Right kidney (tissue), 1 donor: ENCODE measurements around the gene COG4.

ENCODE experiments used
- DNase-seq: peaks from one replicate; pipeline ENCODE4 v3.0.0-alpha.2; 2016

COG4 gene

GRCh38 chr16:70481929-70482536 lies 41.3 kb downstream of the COG4 start:
- no peak for DNase-seq

DNA sequence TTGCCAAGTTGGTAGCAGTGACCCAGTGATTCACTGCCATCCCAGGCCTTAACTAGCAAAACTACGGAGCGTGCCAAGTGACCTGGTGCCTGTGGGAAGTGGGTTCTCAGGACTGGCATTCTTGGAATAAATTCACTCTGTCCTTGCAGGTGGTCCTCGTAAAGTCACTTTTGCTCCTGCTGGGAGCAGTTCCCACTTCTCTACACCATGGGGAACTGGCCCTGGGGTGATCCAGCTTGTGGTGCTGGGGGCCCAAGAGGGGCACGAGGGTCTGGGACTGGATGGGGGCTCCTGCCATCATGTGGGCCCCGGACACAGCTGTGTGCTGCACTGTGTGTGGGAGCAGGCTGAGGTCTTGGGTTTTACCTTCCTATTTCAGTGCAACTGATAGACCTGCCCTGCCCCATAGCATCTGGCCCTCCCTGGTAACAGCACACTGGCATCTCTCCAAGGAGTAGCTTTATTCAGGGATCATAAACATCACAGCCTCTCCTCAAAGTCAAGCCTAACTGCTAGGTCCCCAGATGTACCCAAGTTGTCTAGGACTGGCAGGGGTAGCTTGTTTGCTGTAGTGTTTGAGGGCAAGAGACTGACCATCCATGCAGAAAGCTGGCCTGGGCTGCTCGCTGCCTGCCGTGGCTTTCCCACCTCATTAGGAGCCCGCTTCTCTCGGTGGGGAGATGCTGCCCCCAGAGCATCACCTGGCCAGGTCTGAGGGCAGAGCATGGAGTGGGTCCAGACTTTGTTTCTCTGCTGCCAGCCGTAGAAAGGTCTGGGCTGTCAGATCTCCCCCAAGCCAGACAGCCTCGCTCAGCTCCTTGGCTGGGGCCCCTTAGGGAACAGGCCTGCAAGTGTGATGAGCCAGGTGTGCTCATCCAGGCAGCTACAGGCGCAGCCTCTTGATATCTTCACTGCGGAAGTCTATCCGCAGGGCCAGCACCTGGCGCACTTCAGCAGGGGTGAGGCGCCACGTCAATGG lies 42.9 kb downstream of the COG4 start:
- no peak for DNase-seq

GRCh38 chr16:70478912-70479341 lies 44.4 kb downstream of the COG4 start:
- no peak for DNase-seq

- no peak for DNase-seq
These were observed 45.2 kb downstream of the COG4 start for GRCh38 chr16:70478169-70478568.

DNA sequence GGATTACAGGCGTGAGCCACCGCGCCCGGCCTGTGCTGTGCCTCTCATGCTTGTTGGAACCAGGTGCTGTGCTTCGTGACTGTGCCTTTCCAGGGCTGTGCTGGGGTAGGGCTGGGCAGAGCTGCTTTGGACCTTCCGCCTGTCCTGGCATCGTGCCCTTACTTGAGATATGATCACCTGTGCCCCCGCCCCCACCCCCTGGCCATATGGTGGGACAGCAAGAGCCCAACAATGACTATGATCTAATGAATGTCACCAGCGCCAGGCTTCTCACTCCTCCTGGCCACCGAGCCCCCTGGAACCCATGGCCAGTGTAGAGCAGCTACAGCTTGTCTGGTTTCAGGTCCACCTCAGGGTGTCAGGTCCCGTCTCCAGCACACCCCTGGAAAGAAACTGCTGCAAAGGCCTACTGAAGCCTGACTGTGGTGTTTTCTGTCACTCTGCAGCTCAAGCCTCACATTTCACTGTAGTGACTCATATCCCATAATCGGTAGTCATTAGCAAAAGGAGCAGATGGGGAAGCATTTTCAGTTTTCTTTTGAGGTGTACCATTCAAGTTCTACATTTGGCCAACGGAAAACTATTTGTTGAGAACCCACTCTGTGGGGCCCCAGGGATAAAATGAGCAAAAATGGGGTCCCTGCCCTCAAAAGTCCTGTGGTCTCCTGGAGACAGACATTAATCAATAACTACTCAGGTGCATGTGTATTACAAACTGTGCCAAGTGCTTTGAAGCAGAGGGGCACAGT lies 46.9 kb downstream of the COG4 start:
- no peak for DNase-seq

DNA sequence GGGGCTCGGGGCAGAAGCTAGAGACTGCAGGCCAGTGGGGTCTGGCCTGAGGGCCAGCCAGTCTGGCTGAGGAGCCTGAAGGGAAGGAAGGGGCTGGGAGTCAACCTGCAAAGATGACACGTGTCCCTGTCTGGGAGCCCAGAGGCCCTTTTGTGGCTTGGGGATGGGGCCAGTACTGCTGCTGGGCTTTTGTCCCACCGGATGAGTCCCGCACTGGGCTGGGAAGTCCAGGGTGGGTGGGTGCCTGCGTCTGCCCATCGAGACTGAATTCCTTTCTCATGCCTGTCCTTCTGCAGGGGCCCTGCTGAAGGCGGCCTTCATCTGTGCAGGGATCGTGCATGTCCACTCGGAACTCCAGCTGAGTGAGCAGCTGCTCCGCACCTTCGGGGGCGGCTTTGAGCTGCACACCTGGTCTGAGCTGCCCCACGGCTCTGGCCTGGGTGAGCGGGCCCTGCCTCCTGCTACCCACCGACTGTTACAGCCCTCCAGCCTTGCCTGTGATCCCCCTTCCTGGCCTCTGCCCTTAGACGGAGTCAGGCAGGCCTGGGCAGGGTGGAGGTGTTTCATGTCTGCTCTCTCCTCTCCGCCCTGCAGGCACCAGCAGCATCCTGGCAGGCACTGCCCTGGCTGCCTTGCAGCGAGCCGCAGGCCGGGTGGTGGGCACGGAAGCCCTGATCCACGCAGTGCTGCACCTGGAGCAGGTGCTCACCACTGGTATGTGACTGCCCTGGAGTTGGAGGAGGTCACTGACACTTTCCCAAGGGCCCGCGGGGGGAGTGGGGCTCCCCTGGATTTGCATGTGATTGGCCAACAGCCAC lies 48.1 kb downstream of the COG4 start:
- no peak for DNase-seq

DNA sequence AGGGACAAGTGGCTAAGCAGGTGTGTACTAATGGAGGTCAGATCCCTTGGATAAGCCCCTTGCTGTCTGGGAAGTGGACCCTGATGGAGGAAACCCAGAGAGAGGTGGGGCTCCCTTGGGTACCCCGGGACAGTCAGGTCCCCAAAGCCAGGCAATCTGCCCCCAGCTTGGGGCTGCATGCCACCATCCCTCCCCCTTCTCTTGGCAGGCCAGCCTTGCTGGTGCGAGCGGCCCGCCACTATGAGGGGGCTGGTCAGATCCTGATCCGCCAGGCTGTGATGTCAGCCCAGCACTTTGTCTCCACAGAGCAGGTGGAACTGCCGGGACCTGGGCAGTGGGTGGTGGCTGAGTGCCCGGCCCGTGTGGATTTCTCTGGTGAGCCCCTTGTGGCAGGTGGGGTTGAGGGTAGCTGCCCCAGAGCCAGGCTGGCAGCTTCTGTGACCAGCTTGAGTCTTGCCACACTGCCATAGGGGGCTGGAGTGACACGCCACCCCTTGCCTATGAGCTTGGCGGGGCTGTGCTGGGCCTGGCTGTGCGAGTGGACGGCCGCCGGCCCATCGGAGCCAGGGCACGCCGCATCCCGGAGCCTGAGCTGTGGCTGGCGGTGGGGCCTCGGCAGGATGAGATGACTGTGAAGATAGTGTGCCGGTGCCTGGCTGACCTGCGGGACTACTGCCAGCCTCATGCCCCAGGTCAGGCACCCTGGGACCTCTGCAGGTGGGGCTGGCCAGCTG lies 48.9 kb downstream of the COG4 start:
- no peak for DNase-seq

- no peak for DNase-seq
These were observed 49.7 kb downstream of the COG4 start for GRCh38 chr16:70473446-70474319.

GRCh38 chr16:70472786-70473433 lies 50.4 kb downstream of the COG4 start:
- no peak for DNase-seq

GRCh38 chr16:70470927-70471341 lies 52.4 kb downstream of the COG4 start:
- DNase-seq: no peak

DNA sequence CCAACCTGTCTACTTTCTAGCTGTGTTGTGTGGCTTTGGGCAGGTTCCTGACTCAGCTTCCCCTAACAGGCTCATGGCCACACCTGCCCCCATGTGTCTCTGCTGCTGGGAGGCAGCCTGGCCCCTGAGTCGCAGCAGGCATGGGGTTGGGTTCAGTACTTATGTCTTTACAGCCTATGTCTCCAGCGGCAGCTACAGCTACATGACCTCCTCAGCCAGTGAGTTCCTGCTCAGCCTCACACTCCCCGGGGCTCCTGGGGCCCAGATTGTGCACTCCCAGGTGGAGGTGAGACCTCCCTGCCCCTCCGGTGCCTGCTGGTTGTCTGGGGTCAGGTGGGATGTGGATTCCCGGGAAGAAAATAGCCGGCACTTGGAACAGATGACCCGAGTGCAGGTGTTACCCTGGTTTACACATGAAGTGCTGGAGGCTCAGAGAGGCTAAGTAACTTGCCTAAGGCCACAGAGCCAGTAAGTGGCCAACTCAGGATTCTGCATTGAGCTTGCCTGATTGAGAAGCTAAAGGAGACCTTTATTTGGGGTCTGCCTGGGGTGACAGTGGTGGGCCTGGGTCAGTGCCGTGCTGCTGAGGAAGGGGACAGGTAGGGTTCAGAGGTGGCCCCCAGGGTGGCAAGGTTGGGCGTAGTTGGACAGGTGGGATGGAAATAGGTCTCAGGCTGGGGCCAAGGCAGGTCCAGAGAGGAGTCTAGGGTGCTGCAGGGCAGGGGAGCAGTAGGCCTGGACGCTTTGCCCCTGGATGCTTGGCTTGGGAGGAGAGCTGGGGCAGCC lies 53.0 kb downstream of the COG4 start:
- DNase-seq: no peak

DNA sequence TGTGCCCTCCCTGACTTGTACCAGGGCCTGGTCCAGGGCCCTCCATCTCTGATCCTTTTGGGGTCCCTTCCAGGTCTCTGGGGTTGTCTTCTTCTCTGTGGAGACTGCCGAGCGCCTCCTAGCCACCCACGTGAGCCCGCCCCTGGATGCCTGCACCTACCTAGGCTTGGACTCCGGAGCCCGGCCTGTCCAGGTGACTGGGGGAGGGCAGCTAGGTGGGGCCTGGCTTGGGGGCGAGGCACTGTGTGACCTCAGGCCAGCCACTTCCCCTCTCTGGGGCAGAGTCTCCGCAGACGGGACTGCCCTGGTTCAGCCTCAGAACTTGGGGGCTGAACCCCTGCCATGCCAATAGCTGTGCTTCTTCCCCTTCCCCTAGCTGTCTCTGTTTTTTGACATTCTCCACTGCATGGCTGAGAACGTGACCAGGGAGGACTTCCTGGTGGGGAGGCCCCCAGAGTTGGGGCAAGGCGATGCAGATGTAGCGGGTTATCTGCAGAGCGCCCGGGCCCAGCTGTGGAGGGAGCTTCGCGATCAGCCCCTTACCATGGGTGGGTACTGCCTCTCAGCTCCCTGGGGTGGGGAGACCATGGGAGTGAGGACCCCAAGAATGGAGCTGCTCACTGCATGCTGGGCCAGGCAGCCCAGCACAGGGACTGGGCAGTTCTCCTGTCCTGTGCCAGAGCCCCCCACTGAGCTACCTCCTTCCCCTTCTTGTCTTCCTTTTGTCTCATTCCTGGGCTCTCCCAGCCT lies 54.4 kb downstream of the COG4 start:
- DNase-seq: no peak

- DNase-seq: no peak
These were observed 55.7 kb downstream of the COG4 start for GRCh38 chr16:70467608-70468007.

GRCh38 chr16:70467113-70467512 lies 56.2 kb downstream of the COG4 start:
- no peak for DNase-seq

- no peak for DNase-seq
These were observed 56.6 kb downstream of the COG4 start for GRCh38 chr16:70466805-70467076.

DNA sequence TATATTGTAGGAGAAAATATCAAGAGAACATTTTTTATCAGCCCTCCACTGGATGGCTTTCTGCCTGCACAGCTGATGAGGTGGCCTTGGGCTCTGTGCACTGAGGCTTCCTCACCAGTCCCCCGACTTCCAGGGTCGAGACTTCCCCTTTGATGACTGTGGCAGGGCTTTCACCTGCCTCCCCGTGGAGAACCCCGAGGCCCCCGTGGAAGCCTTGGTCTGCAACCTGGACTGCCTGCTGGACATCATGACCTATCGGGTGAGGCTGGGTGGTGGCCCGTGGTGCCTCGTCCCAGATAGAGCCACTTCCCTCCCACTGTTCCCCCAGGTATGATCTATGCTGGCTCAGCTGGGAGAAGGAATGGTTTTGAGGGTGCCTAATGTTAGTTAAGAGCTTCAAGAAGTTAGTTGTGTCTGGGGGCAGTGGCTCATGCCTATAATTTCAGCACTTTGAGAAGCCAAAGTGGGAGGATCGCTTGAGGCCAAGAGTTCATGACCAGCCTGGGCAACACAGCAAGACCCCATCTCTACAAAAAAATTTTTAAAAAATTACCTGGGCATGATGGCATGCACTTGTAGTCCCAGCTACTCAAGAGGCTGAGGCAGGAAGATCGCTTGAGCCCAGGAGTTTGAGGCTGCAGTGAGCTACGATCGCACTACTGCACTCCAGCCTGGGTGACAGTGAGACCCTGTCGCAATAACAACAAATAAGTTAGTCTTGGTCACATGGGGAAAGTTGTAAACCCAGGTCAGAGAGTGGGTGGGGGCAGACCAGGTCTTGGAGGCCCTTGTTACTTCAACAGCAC lies 57.2 kb downstream of the COG4 start:
- no peak for DNase-seq

DNA sequence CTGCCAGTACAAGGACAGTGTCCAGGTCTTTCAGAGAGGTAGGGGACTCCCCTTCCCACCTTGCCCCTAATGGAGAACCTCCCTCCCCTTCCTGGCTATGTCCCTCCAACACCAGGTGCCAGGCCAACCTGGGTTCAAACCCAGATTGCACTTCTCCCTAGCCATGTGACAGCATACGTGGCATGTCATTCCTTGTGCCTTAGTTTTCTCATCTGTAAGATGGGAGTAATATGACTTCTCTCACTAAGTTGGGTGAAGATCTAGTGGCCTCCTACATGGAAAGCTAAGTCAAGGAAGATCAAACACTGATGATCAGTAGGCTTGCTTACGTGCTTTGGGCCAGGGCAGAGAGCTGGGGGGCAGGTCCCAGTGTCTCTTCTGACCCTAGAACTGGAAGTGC lies 60.1 kb downstream of the COG4 start:
- no peak for DNase-seq
